OCI-LY3 (cell line): ENCODE results near the gene HLA-F.

Experiments used
- EZH2phosphoT487 ChIP-seq: fragments of 200-600 bp; shearing (Covaris generic); IDR thresholded peaks from 2 replicates; pipeline ENCODE4 v1.6.1; 2018; ENCODE audit warnings: antibody characterized with exemption, mixed run types, low read depth
- TF ChIP-seq, protein P1 (sequence below): fragments of 200-600, 300-600 bp; sonication (generic); IDR thresholded peaks from 2 replicates; pipeline ENCODE4 v1.5.1; 2014; ENCODE audit warnings: antibody characterized with exemption, low read length, low read depth

DNA sequence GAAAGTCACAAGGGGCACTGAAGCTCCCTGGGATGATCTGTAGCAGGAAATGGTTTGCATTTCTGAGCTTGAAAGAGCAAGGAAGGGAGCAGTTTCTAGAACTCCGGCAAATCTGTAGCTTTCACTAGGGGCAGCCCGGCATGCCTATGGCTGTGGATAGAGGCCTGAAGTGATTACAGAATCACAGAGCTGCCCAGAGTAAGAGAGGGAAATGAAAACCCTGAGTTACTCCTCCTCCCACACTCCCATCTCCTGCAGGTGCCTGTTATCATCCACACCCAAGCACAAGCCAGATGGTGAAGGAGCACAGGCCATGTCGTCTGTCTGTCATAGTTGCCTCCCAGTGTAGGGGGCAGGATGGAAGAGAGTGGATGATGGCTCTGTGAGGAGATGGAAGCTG, 37.1 kb downstream of the HLA-F start:
- TF ChIP-seq, protein P1, sequence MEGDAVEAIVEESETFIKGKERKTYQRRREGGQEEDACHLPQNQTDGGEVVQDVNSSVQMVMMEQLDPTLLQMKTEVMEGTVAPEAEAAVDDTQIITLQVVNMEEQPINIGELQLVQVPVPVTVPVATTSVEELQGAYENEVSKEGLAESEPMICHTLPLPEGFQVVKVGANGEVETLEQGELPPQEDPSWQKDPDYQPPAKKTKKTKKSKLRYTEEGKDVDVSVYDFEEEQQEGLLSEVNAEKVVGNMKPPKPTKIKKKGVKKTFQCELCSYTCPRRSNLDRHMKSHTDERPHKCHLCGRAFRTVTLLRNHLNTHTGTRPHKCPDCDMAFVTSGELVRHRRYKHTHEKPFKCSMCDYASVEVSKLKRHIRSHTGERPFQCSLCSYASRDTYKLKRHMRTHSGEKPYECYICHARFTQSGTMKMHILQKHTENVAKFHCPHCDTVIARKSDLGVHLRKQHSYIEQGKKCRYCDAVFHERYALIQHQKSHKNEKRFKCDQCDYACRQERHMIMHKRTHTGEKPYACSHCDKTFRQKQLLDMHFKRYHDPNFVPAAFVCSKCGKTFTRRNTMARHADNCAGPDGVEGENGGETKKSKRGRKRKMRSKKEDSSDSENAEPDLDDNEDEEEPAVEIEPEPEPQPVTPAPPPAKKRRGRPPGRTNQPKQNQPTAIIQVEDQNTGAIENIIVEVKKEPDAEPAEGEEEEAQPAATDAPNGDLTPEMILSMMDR = no peak
- TF ChIP-seq EZH2phosphoT487 = no peak
